Prostate gland (tissue), 2 donors: ENCODE results near the gene RBM47.

Experiments
- POLR2AphosphoS5 ChIP-seq: sonication (generic); formaldehyde crosslinking; IDR thresholded peaks from one replicate; pipeline ENCODE4 v1.6.1; 2017; ENCODE audit warnings: antibody characterized with exemption
- TF ChIP-seq, protein P1 (sequence below), 4 experiments: fragments of 200-600 bp in 2 of 4; fragments of 450-650 bp in 2 of 4; sonication (generic) in 2 of 4; IDR thresholded peaks; 1 replicate in 3 of 4; 2 replicates in 1 of 4; pipeline ENCODE4 v1.5.1; 2016 to 2019; ENCODE audit warnings: antibody characterized with exemption in 4 of 4, mild to moderate bottlenecking in 2 of 4, moderate library complexity in 2 of 4

DNA sequence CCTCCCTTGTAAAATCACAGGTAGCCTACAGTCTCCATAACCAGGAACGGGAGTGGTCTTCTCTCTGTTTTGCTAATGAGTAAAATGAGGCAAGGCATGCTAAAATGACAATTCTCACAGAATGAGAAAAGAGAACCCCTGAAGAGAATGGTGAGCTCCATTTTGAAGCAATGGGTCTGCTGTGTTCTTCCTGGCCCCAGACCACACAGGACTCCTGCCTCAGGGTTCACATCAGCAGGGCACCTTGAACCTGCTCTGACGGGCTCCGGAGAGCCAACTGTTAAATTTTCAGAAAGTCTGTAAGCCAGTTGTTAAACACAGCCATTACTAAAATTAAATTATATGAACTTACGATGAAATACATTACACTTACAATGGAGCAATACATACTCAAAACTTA lies 32.1 kb upstream of the RBM47 start:
- no peak for TF ChIP-seq POLR2AphosphoS5
- TF ChIP-seq, protein P1, sequence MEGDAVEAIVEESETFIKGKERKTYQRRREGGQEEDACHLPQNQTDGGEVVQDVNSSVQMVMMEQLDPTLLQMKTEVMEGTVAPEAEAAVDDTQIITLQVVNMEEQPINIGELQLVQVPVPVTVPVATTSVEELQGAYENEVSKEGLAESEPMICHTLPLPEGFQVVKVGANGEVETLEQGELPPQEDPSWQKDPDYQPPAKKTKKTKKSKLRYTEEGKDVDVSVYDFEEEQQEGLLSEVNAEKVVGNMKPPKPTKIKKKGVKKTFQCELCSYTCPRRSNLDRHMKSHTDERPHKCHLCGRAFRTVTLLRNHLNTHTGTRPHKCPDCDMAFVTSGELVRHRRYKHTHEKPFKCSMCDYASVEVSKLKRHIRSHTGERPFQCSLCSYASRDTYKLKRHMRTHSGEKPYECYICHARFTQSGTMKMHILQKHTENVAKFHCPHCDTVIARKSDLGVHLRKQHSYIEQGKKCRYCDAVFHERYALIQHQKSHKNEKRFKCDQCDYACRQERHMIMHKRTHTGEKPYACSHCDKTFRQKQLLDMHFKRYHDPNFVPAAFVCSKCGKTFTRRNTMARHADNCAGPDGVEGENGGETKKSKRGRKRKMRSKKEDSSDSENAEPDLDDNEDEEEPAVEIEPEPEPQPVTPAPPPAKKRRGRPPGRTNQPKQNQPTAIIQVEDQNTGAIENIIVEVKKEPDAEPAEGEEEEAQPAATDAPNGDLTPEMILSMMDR (IDR thresholded peaks at IDR 0.05) = no peak
